ENCODE data around the gene SHLD1.
"Not testable (repeated sequence)": the region's sequence is repeated elsewhere in the genome, so short reads cannot be mapped to it uniquely, and the experiment has no call there.

SHLD1 gene, protein sequence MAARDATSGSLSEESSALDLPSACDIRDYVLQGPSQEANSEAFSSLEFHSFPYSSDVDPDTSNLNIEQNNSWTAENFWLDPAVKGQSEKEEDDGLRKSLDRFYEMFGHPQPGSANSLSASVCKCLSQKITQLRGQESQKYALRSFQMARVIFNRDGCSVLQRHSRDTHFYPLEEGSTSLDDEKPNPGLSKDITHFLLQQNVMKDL

DNA sequence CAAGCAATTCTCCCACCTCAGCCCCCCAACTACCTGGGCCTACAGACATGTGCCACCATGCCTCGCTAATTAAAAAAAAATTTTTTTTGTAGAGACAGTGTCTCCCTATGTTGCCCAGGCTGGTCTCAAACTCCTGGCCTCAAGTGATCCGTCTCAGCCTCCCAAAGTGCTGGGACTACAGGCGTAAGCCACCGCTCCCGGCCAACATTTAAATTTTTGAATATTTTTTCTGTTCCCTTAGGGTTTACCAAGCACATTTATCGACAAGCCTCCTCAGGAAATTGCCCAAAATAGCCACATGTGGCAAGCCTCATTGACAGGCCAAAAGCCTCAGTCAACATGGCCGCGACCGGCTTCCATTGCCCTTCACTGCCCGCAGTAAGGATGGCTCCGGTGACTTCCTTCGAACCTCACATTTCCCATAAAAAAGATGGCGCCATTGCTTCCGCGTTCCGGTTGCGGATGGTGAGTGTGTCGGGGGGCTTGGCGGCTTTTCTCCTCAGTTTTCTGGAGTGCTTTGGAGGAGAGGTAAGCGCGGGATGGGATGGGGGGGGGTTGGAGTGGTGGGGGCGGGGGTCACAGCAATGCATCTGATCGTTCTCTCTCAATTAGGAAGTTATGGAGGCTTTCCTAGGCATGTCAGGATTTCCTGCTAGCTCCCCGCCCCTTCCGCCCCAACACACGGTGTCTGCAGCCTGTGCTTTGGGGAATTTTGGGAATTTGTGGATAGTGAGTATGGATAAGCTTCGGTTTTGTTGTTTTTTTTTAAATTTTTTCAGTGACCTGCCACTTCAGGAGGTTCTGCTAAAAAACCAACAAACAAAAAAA, at the start of gene SHLD1:
SHLD1 (plus strand) TSS at position 450 of the 828 bp plus-strand sequence. CDS start 22,465 bp downstream, outside the sequence.
- peak; percentile 58 to 75 (median 66) for DNase-seq (ENCODE audit: low read depth in 4 of 4, low spot score in 1 of 4)

DNA sequence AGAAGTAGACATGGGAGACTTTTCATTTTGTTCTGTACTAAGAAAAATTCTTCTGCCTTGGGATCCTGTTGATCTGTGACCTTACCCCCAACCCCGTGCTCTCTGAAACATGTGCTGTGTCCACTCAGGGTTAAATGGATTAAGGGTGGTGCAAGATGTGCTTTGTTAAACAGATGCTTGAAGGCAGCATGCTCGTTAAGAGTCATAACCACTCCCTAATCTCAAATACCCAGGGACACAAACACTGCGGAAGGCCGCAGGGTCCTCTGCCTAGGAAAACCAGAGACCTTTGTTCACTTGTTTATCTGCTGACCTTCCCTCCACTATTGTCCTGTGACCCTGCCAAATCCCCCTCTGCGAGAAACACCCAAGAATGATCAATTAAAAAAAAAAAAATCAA, 47.9 kb upstream of the SHLD1 start:
- not testable (repeated sequence) for DNase-seq (ENCODE audit: low read depth in 4 of 4, low spot score in 1 of 4)

DNA sequence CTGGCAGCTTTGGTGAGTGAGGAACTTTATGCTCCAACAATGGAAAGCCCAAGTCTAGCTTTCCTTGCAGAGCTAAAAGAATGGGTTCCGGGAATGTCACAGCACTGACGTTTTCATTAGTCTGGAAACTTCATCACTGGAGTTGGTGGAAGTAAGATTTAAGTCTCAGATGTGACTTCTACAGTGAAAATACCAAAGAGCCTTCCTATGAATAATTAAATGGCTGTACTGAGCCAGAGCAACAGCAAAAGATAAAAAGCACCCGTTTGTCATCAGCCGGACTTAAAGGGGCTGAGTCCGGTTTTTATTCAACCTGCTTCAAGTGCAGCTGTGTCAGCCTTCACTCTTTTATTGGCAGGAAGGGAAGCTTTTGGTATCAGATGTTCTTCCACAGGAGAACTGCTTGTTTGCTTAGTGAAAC, 46.5 kb upstream of the SHLD1 start:
- no peak for DNase-seq (ENCODE audit: low read depth in 4 of 4, low spot score in 1 of 4)

DNA sequence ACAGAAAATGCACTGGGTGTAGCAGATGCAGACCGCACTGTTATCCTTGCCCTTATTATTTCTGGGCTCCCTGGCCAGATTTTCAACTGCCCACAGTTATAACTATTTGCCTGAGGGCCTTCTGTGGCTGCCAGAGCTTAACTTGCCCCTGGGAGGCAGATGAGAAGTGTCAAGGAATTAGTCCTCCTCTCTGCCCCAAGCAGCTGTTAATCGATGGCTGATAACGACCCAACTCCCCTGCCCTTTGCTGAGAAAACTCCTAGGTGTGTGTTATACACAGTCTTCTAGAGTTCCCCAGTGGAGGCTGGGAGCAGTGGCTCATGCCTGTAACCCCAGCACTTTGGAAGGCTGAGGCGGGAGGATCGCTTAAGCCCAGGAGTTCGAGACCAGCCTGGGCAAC, 44.4 kb upstream of the SHLD1 start:
- DNase-seq (ENCODE audit: low read depth in 4 of 4, low spot score in 1 of 4), result no peak

DNA sequence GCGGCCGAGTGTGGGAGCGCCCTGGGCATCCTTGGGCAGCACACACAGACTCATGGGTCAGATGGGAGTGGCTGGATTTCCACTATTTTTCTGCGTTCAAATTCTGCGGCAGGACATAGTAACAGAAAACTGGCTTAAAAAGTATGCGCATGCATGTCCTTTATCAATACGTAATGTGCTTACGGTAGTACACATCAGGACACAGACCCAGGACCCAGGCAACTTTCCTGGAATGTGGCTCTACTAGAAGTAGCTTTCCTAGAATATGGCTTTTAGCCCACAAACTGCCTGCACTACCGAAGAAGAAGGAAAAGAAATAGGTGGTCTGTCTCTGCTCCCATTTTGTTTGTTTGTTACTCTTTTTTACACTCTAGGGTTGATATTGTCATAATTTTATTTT, 43.4 kb upstream of the SHLD1 start:
- DNase-seq (ENCODE audit: low read depth in 4 of 4, low spot score in 1 of 4), result no peak

DNA sequence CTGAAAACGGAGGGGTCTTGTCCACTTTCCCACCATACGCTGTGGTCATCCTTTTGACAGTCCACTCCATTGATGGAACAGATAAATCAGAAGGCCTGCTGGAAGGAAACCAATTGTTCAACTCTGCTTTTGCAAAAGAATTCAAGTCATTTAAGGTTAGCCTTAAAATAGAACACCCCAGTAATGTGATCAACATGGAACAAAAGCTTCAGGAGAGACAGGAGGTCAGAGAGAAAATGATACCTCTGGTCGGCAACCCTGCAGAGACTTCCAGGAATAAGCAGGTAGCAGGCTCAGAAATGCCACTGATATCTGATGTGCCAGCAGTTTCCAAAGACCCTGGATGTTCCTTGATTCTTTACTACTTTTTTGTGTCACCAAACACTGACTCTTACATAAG, 39.6 kb upstream of the SHLD1 start:
- no peak for DNase-seq (ENCODE audit: low read depth in 4 of 4, low spot score in 1 of 4)

DNA sequence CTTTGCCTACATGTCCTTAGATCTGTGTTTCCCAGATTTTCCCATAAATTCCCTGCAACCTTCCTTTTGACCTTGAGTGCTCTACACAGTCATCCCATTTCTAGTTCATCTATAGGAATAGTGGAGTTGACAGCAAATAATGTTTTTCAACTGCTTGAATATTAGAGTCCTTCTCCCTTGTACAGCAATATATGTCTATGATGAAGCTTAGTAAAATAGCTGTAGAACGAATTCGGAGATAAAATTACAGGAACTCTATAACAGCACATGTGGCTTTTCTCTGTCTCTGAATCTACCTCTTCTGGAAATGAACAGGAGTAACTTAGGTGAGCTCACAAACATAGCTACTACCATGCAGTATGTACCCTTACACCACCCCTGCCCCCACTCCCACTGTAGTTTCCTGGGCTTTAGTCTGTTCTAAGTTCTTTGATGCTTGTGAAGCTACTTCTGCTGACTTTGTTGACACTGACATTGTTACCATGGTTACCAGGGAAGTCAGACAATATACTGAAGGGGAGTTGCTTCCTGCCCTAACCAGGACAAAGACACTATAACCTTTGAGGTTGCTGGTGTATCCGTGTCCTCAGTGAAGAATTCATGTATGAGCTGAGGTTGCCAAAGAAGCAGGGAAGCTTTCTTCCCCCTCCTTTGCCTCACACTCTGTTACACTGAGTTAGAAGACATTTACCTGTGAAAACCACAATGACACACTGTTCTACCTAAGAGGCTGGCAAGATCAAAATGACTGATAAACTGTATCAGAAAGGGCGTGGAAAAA, 35.8 kb upstream of the SHLD1 start:
- peak in 2 of 4 experiments; percentile 19 to 23 for DNase-seq (ENCODE audit: low read depth in 4 of 4, low spot score in 1 of 4)

DNA sequence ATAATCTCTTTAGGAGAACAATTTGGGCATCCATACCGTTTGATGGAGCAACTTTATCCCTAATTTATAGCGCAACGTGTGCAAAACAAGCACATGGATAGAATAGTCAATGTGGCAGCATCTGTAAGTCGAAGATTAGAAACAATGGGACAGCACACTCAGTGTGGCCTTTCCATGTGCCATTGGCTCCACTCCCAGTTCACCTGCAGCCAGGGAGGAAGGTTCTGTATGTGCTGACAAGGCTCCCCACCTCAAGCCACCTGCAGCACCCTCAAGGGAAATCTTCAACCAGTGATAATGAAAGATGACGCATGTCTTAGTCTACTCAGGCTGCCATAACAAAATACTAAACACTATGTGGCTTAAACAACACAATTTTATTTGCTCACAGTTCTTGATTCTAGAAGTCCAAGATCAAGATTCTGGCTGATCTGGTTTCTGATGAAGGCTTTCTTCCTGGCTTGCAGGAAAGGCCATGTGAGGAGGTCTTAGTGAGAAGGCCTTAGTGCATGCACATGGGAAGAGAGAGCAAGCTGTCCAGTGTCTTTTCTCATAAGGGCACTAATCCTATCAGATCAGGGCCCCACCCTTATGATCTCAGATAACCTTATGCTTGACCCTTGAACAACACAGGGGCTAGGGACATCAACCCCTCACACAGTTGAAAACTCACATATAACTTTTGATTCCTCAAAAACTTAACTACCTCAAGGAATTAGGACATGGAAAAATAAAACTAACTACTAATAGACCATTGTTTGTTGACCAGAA, 34.9 kb upstream of the SHLD1 start:
- DNase-seq (ENCODE audit: low read depth in 4 of 4, low spot score in 1 of 4), result no peak

DNA sequence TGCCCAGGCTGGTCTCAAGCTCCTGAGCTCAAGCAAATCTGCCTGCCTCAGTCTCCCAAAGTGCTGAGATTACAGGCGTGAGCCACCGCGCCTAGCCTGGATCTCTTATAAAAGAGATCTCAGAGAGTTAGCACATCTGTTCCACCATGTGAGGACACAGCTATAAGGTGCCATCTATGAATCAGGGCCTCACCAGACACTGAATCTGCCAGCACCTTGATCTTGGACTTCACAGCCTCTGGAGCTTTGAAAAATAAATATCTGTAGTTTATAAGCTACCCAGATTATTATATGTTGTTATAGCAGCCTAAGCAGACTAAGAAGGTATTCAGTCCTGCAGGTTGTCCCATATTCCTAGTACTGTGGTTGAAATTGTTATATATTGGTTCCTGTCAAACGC, 33.2 kb upstream of the SHLD1 start:
- DNase-seq (ENCODE audit: low read depth in 4 of 4, low spot score in 1 of 4), result no peak

DNA sequence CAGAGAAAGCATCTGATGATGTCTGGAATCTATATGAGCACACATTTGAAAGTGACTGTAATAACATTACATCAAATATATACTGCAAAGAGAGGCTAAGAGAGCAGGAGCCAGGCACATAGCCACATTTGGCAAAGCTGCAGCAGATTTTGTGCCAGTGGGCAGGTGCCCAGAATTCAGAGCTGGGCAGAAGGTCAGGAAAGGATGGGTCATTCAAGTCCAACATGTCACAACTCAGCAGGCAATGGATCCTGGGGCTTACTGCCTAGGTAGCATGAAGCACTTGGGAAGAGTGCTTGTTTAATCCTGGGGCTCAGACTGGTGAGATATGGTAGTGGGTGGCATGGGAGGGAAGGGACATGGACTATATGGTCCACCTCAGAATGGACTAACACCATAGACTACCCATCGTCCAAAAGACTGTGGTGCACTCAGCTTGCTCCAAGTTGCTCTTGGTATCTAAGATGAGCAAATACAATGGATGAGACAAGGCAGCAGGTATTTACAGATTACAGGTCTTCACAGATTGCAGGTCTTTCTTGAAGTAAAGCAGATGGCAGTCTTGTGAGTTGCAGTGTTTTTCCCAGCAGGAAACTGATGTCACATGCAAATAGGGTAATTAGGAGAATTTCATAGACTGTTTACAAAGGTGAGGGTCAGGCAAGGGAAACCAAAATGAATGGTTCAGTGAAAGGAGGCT, 31.2 kb upstream of the SHLD1 start:
- DNase-seq (ENCODE audit: low read depth in 4 of 4, low spot score in 1 of 4), result no peak

DNA sequence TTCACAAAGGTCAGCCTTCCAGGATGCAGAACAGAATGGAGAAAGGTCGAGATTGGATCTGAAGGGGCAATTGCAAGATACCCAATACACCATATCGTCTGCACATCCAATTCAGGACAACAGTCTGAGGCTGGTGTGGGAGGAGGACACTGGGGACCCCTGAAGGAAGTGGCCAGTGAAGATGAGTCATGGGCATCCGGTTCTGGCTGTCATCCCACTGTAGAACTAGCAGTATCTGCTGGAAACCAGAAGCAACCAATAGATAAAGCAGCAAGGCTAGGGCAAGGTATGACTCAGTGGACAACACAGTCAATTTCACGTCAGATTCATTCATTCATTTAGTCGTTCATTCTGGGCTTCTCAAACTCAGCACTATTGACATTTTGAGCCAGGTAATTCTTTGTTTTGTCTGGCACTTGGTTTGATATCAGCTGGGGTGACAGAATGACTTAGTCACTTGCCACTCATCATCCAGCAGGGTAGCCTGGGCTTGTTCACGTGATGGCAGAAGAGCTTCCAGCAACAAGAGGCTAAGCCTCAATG, 30.3 kb upstream of the SHLD1 start:
- no peak for DNase-seq (ENCODE audit: low read depth in 4 of 4, low spot score in 1 of 4)

DNA sequence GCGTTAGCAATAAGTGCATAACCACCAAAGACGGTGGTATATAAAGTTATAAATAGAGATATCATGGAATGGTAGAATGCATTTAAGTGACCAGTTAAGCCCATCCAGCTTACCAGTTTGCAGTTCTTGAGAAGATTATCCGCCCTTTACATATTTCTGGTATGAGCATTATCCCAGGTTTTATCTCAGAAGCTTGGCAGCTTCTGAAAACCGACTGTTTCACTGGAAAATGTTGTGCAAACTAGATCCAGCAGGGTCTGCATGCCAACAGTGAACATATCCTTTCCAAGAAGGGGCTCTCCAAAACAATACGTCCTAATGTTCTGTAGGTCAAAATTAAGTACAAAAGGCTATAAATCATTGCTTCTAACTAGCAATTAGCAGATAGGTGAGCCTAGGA, 29.5 kb upstream of the SHLD1 start:
- no peak for DNase-seq (ENCODE audit: low read depth in 4 of 4, low spot score in 1 of 4)

DNA sequence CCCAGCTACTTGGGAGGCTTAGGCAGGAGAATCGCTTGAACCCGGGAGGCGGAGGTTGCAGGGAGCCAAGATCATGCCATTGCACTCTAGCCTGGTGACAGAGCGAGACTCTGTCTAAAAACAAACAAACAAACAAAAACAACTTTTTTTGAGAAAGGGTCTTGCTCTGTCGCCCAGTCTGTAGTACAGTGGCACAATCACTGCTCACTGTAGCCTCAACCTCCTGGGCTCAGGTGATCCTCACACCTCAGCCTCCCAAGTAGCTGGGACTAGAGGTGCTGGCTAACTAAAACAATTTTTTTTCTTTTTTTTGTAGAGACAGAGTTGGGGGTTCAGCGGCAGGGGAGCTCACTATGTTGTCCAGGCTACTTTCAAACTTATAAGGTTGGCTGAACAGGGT, 28.8 kb upstream of the SHLD1 start:
- not testable (repeated sequence) for DNase-seq (ENCODE audit: low read depth in 4 of 4, low spot score in 1 of 4)

DNA sequence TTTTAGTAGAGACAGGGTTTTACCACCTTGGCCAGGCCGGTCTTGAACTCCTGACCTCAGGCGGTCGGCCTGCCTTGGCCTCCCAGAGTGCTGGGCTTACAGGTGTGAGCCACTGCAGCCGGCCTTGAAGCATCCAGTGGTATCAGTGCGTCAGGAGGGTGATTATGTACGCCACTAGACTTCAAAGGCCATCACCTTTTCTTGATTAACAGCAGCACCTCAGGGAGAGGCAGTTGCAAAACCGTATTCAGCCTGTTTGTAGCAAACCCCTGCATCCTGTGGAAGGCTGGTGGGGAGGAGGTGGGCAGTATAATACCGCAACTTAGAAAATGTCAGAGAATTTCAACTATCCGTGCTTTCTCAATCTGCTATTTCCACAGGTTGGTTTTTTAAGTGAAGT, 27.3 kb upstream of the SHLD1 start:
- DNase-seq (ENCODE audit: low read depth in 4 of 4, low spot score in 1 of 4), result no peak

DNA sequence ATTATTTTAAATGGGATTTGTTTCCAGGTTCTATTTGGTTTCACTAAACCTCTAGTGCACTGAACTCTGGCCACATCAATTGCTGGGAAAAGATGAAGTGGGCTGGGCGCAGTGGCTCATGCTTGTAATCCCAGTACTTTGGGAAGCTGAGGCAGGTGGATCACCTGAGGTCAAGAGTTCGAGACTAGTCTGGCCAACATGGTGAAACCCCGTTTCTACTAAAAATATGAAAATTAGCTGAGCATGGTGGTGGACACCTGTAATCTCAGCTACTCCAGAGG, 25.1 kb upstream of the SHLD1 start:
- not testable (repeated sequence) for DNase-seq (ENCODE audit: low read depth in 4 of 4, low spot score in 1 of 4)

DNA sequence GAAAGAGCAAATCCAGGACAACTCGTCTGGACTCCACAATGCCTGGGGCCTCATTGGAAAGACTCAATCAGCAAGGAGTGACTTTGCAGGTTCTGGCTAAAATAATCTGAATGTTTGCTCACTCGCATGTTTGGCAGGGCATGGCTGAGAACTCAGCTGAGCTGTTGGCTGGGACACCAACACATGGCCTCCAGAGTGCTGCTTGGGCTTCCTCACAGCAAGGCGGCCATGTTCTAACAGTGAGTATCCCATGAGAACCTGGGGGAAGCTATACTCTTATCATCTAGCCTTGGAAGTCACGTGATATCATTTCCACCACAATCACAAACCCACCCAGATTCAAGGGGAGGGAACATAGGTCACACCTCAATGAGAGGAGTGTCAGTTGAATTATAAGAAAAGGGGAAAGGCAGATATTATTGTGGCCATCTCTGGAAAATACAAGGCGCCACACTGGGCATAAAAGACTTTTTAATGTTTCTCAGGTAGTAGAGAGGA, 23.1 kb upstream of the SHLD1 start:
- no peak for DNase-seq (ENCODE audit: low read depth in 4 of 4, low spot score in 1 of 4)

DNA sequence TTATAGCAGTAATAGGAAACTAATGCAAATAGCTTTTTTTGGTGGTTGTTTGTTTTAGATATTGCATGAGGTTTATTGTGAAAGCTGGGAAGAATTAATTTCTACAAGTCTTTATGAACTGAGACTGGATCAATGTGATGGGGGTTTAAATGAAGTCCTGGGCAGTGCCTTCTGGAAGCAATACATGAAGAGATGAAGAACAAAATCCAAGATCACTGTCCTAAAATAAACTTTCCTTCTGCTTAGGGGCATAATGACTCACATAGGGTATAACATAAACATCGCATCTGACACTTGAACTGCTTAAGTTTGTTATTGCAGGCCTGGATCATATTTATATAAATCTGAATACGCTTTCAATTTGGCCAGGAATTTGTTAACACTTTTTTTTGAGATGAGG, 20.9 kb upstream of the SHLD1 start:
- no peak for DNase-seq (ENCODE audit: low read depth in 4 of 4, low spot score in 1 of 4)

DNA sequence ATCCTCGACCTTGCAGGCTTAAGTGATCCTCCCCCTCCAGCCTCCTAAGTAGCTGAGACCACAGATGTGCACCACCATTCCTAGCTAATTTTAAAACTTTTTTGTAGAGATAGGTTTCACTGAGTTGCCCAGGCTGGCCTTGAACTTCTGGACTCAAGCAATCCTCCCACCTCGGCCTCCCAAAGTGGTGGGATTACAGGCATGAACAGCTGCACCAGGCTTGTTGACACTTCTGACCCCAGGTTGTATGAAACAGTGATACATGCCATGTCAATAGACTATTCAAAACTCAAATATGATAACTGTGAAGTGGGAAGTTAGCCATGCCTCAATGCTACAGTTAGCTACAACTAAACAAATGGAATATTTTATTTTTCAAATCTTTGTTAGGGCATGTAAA, 20.1 kb upstream of the SHLD1 start:
- no peak for DNase-seq (ENCODE audit: low read depth in 4 of 4, low spot score in 1 of 4)

DNA sequence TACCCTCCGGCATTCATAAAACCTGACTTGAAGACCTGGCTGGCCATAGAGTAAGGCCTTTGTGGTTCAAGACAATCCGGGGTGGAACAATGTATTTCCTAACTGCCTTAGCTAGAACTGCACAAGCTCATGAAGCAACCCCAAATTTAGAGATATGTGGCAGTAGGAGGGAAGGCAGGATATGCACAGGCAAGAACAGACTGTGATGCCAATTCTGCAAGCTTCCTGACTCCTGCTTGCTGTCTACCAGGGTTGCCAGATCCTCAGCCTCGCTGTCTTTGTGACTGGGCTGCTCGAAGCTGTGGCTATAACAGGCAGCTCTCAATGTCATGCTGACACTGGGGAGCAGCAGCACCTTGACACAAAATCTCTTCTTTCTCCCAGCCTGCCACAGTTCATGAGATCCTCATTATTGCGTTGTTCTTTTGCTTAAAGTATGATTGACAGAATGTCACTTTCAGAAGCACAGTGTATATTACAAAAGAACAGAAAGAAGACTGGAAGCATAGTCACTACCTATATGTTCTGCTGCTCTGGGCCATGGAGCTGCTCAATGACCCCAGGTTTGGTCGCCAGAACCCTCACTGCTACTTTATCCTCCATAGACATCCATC, 18.3 kb upstream of the SHLD1 start:
- DNase-seq (ENCODE audit: low read depth in 4 of 4, low spot score in 1 of 4), result no peak

DNA sequence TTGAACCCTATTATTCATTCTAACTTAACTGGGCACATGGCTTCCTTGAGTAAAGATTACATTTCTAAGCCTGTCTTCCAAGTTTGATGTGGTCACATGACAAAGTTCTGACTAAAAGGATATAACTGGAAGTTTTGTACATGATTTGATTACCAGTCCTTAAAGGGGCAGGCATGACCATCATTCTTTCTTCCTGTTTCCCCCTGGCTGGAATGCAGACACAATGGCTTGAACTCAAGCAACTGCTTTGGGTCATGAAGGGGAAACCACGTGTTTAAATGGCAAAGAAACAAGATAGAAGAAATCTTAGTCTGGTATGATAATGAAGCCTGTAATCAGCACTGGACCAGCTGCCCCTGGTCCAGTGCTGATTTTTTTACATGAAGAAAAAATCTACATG, 15.6 kb upstream of the SHLD1 start:
- DNase-seq (ENCODE audit: low read depth in 4 of 4, low spot score in 1 of 4), result no peak
